Stimulated activated CD4-positive, alpha-beta T cell treated with anti-CD3 and anti-CD28 coated beads, Interleukin-4, amount 100 ng/mL, for 24 hours (primary cell): ENCODE measurements around the gene XRCC1.
"Not testable (repeated sequence)": the region's sequence is repeated elsewhere in the genome, so short reads cannot be mapped to it uniquely, and the experiment has no call there.

Experiments used
- DNase-seq: peaks from one replicate; pipeline ENCODE4 v3.0.0-alpha.2; 2020

Gene XRCC1

GRCh38 chr19:43599635-43600295 lies 24.4 kb upstream of the XRCC1 start:
- DNase-seq = no peak

- no peak for DNase-seq
Observed at GRCh38 chr19:43598445-43599240, 23.3 kb upstream of the XRCC1 start.

GRCh38 chr19:43597876-43598275 lies 22.5 kb upstream of the XRCC1 start:
- DNase-seq = no peak

- DNase-seq = no peak
Observed at GRCh38 chr19:43596842-43597461, 21.6 kb upstream of the XRCC1 start.

- peak; percentile 100 for DNase-seq
Observed at GRCh38 chr19:43595999-43596841, 20.9 kb upstream of the XRCC1 start, which contains the start of the genes IRGQ and ZNF576. Gene IRGQ, minus strand, starts transcription at chr19:43596134. Its CDS starts 796 bp downstream, at chr19:43595338. Gene ZNF576, plus strand, starts transcription at chr19:43596595. Its CDS starts 514 bp downstream, at chr19:43597109.

GRCh38 chr19:43595605-43595998 lies 20.3 kb upstream of the XRCC1 start:
- DNase-seq = peak; percentile 18

- peak; percentile 71 for DNase-seq
Observed at GRCh38 chr19:43594710-43595604, 19.6 kb upstream of the XRCC1 start.

- DNase-seq = no peak
Observed at GRCh38 chr19:43594081-43594697, 18.9 kb upstream of the XRCC1 start.

GRCh38 chr19:43592800-43593350 lies 17.5 kb upstream of the XRCC1 start:
- no peak for DNase-seq

- DNase-seq = no peak
Observed at GRCh38 chr19:43591904-43592772, 16.8 kb upstream of the XRCC1 start.

- no peak for DNase-seq
Observed at GRCh38 chr19:43589678-43590077, 14.4 kb upstream of the XRCC1 start.

GRCh38 chr19:43589277-43589676 lies 13.9 kb upstream of the XRCC1 start:
- DNase-seq = no peak

- DNase-seq = not testable (repeated sequence)
Observed at GRCh38 chr19:43587029-43587428, 11.7 kb upstream of the XRCC1 start.

GRCh38 chr19:43586346-43586745 lies 11.0 kb upstream of the XRCC1 start:
- DNase-seq = no peak

- DNase-seq = no peak
Observed at GRCh38 chr19:43584484-43584883, 9.2 kb upstream of the XRCC1 start.

GRCh38 chr19:43582495-43582894 lies 7.2 kb upstream of the XRCC1 start:
- DNase-seq = no peak

- DNase-seq = no peak
Observed at GRCh38 chr19:43581467-43581866, 6.1 kb upstream of the XRCC1 start.

- no peak for DNase-seq
Observed at GRCh38 chr19:43578787-43579186, 3.5 kb upstream of the XRCC1 start.

GRCh38 chr19:43575955-43576878 lies 890 bp upstream of the XRCC1 start:
- no peak for DNase-seq
